ENCODE measurements around the gene SCUBE2. TPM values are rescaled to one million over a fixed set of nuclear protein-coding genes. Genes with fewer than 3 reads are reported as not detected.

SCUBE2 gene
- not detected in 2 replicates for total RNA-seq

- Mint-ChIP-seq H3K4me1 (ENCODE audit: low read depth) (no peaks in the 10 kb centered on the region), H3K27me3 (ENCODE audit: insufficient read depth) (peaks cover 54% of the 10 kb centered on the region), H3K36me3 (ENCODE audit: low read depth) (peaks cover 1% of the 10 kb centered on the region), H3K27ac (no peak within 1 kb of the TSS), H3K4me3 (peak within 1 kb of the TSS; percentile 61), H3K9me3 (no peaks in the 10 kb centered on the region)
- no peak for DNase-seq (ENCODE audit: low spot score)
- intact Hi-C loops (cut with micrococcal nuclease): no loop called here
These were observed at the start of gene SCUBE2 for GRCh38 chr11:9091044-9091922. Gene SCUBE2 (minus strand): TSS chr11:9091599. CDS start chr11:9091528, 71 bp downstream.

DNA sequence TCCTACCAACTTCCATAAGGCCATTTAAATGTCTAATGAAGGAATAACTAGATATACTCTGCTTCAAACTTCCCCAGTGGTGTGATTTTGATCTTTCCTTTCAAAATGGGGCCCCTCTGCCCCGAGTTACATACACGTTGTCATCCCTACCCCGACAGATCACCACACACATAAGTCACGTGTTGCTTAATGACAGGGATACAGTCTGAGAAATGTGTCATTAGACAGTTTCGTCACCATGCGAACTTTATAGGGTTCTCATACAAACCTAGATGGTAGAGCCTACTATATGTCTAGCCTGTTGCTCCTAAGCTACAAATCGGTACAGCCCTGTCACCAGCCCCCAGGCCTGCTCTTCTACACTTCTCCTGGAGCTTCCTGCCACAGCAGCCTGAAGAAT, 49.8 kb upstream of the SCUBE2 start:
- Mint-ChIP-seq H3K27me3 (ENCODE audit: insufficient read depth) (no peaks in the 10 kb centered on the region), H3K9me3 (no peaks in the 10 kb centered on the region), H3K4me3 (no peak overlapping the region), H3K4me1 (ENCODE audit: low read depth) (peaks cover 29% of the 10 kb centered on the region), H3K36me3 (ENCODE audit: low read depth) (peaks cover 29% of the 10 kb centered on the region), H3K27ac (peak overlapping the region; percentile 49)
- DNase-seq (ENCODE audit: low spot score): no peak
- intact Hi-C loops (cut with micrococcal nuclease): no loop called here

GRCh38 chr11:9139628-9140357, 48.4 kb upstream of the SCUBE2 start:
- no peaks in the 10 kb centered on the region for H3K9me3 Mint-ChIP-seq

DNA sequence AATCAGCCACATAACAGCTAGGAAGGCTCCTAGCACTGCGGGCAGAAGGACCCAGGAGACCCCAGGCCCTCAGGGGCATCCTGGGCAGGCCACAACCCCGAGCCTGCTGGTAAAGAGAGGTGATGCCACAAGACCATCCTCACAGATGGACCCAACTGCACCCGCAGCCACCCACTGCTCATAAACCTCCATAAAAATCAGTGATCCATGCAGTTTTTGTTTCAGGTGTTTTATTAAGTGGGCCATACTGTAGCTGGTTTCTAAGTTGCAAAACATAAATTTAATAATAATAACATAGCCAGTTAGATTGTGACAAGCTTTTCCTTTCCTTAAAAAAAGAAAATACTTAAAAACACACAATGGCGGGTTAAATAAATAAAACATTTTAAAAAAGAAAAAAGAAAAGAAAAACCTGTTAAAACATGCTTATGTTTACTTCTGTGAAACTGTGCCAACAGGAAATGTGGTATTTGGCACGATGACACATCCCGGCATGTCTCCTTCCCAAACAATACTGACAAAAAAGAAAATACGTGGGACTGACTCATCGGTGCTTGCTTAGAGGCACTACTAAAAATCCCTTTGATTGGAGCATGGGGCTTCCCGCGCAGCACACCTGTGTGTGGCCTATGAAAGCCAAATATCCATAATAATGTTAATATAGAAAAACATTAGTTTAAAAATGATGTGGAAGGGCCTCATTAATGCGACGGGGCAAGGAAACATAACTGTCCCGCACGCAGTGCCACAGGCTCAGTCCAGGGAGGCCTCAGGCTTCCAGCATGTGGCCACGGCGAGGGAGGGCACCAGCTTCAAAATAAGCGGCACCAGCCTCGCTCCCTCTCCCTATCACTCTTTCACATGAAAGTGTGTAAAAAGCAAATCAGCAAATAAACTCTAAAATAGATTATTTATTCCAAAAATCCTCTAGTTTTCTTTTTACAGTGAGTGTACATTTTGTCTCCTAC, 47.5 kb upstream of the SCUBE2 start:
- Mint-ChIP-seq H3K9me3 (no peaks in the 10 kb centered on the region), H3K4me1 (ENCODE audit: low read depth) (peaks cover 29% of the 10 kb centered on the region), H3K27ac (peak overlapping the region; percentile 24), H3K4me3 (no peak overlapping the region), H3K36me3 (ENCODE audit: low read depth) (peaks cover 31% of the 10 kb centered on the region), H3K27me3 (ENCODE audit: insufficient read depth) (no peaks in the 10 kb centered on the region)
- no peak for DNase-seq (ENCODE audit: low spot score)
- intact Hi-C loops (cut with micrococcal nuclease): loop anchor here (5.0 kb wide), 2 partner anchors 137 to 457 kb away; partner anchors contain the start of genes NRIP3, RPL27A and TRIM66

More at GRCh38 chr11:9139628-9140357, 48.4 kb upstream of the SCUBE2 start:
- intact Hi-C loops (cut with micrococcal nuclease): loop anchor here (5.0 kb wide), 2 partner anchors 137 to 457 kb away; partner anchors contain the start of genes NRIP3, RPL27A and TRIM66
- Mint-ChIP-seq H3K27me3 (ENCODE audit: insufficient read depth) (no peaks in the 10 kb centered on the region), H3K27ac (peak overlapping the region; percentile 24), H3K36me3 (ENCODE audit: low read depth) (peaks cover 31% of the 10 kb centered on the region), H3K4me3 (no peak overlapping the region), H3K4me1 (ENCODE audit: low read depth) (peaks cover 29% of the 10 kb centered on the region)
- no peak for DNase-seq (ENCODE audit: low spot score)

DNA sequence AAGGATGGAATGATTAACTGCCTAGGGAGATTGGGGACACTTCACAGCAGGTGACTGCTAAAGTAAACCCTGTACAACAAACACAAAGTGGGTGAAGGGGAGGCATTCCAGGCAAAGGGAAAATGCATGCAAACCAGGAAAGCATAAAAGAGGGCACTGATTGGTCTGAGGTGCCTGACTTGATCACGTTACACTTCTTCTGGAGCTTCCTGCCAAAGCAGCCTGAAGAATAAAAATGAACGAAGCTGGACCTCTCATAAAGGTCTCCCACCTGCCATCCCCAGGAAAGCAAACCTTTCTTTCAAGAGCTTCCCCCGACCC, 46.7 kb upstream of the SCUBE2 start:
- Mint-ChIP-seq H3K4me1 (ENCODE audit: low read depth) (peaks cover 29% of the 10 kb centered on the region), H3K9me3 (no peaks in the 10 kb centered on the region), H3K27ac (peak overlapping the region; percentile 72), H3K27me3 (ENCODE audit: insufficient read depth) (no peaks in the 10 kb centered on the region), H3K4me3 (no peak overlapping the region), H3K36me3 (ENCODE audit: low read depth) (peaks cover 28% of the 10 kb centered on the region)
- no peak for DNase-seq (ENCODE audit: low spot score)
- intact Hi-C loops (cut with micrococcal nuclease): loop anchor here (5.0 kb wide), 2 partner anchors 136 to 456 kb away; partner anchors contain the start of genes NRIP3, RPL27A and TRIM66

- intact Hi-C loops (cut with micrococcal nuclease): loop anchor here (1.0 to 5.0 kb wide), 7 partner anchors 77 to 455 kb away; partner anchors contain the start of genes NRIP3, RPL27A, TMEM9B and TRIM66
- DNase-seq (ENCODE audit: low spot score): peak; percentile 57
- Mint-ChIP-seq H3K27me3 (ENCODE audit: insufficient read depth) (no peaks in the 10 kb centered on the region), H3K36me3 (ENCODE audit: low read depth) (peaks cover 25% of the 10 kb centered on the region), H3K4me1 (ENCODE audit: low read depth) (peaks cover 29% of the 10 kb centered on the region), H3K4me3 (peak overlapping the region; percentile 4), H3K9me3 (no peaks in the 10 kb centered on the region), H3K27ac (peak overlapping the region; percentile 72)
These were observed 46.1 kb upstream of the SCUBE2 start for GRCh38 chr11:9137293-9138132.

DNA sequence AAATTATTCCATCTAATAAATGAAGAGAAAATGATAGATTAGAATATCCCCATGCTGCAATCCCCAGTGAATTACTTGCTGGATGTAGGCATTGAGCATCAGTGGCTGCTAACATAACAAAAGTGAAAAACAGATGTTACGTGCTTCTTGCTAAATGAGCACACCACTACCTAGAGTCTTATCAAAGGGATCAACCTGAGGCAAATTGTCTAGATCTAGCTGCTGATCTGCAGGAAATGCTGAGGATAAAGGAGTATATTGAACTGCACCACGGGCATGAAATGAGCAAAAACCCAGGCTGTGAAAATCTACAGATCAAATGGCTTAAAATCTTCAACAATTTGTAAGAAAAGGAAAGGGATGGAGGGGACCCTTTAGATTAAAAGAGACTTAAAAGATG, 45.3 kb upstream of the SCUBE2 start:
- H3K27ac Mint-ChIP-seq: no peak overlapping the region
- peaks cover 24% of the 10 kb centered on the region for H3K36me3 Mint-ChIP-seq (ENCODE audit: low read depth)
- H3K4me1 Mint-ChIP-seq (ENCODE audit: low read depth): peaks cover 29% of the 10 kb centered on the region
- DNase-seq (ENCODE audit: low spot score): no peak
- H3K4me3 Mint-ChIP-seq: no peak overlapping the region
- no peaks in the 10 kb centered on the region for H3K27me3 Mint-ChIP-seq (ENCODE audit: insufficient read depth)
- intact Hi-C loops (cut with micrococcal nuclease): loop anchor here (1.0 to 5.0 kb wide), 7 partner anchors 76 to 454 kb away; partner anchors contain the start of genes NRIP3, RPL27A, TMEM9B and TRIM66
- H3K9me3 Mint-ChIP-seq: no peaks in the 10 kb centered on the region

GRCh38 chr11:9133956-9134355, 42.6 kb upstream of the SCUBE2 start:
- peaks cover 11% of the 10 kb centered on the region for H3K36me3 Mint-ChIP-seq (ENCODE audit: low read depth)
- peak overlapping the region; percentile 67 for H3K27ac Mint-ChIP-seq
- intact Hi-C loops (cut with micrococcal nuclease): no loop called here
- no peak for DNase-seq (ENCODE audit: low spot score)
- no peak overlapping the region for H3K4me3 Mint-ChIP-seq
- no peaks in the 10 kb centered on the region for H3K27me3 Mint-ChIP-seq (ENCODE audit: insufficient read depth)
- peaks cover 23% of the 10 kb centered on the region for H3K4me1 Mint-ChIP-seq (ENCODE audit: low read depth)
- H3K9me3 Mint-ChIP-seq: no peaks in the 10 kb centered on the region

- DNase-seq (ENCODE audit: low spot score): no peak
- Mint-ChIP-seq H3K27ac (no peak overlapping the region), H3K36me3 (ENCODE audit: low read depth) (peaks cover 9% of the 10 kb centered on the region), H3K4me3 (no peak overlapping the region), H3K4me1 (ENCODE audit: low read depth) (peaks cover 11% of the 10 kb centered on the region), H3K27me3 (ENCODE audit: insufficient read depth) (no peaks in the 10 kb centered on the region), H3K9me3 (no peaks in the 10 kb centered on the region)
- intact Hi-C loops (cut with micrococcal nuclease): no loop called here
These were observed 40.9 kb upstream of the SCUBE2 start for GRCh38 chr11:9132203-9132878.

DNA sequence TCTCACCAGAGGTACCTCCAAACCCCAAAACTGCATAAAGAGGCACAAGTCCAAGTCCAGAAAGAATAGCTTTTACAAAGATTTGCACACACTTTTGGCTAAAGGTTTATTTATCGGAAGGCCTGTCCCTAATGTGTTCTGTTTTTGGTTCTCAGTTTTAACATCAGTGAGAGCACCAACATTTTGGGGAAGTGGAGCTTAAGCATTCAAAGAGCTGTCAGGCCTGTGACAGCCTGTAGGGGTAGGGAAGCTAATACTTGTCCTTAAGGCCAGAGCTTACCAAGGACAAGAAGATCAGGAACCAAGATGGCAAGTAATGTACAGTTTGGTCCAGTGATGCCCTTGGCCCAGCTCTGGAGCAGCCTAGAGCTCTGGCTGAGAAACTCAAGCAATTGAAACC, 38.9 kb upstream of the SCUBE2 start:
- Mint-ChIP-seq H3K27ac (no peak overlapping the region), H3K27me3 (ENCODE audit: insufficient read depth) (no peaks in the 10 kb centered on the region), H3K4me3 (no peak overlapping the region), H3K9me3 (no peaks in the 10 kb centered on the region), H3K4me1 (ENCODE audit: low read depth) (peaks cover 15% of the 10 kb centered on the region), H3K36me3 (ENCODE audit: low read depth) (peaks cover 5% of the 10 kb centered on the region)
- no peak for DNase-seq (ENCODE audit: low spot score)
- intact Hi-C loops (cut with micrococcal nuclease): no loop called here

GRCh38 chr11:9126636-9127035, 35.2 kb upstream of the SCUBE2 start:
- Mint-ChIP-seq H3K36me3 (ENCODE audit: low read depth) (peaks cover 5% of the 10 kb centered on the region), H3K9me3 (no peaks in the 10 kb centered on the region), H3K4me3 (no peak overlapping the region), H3K4me1 (ENCODE audit: low read depth) (peaks cover 15% of the 10 kb centered on the region), H3K27me3 (ENCODE audit: insufficient read depth) (no peaks in the 10 kb centered on the region), H3K27ac (peak overlapping the region; percentile 42)
- intact Hi-C loops (cut with micrococcal nuclease): no loop called here
- no peak for DNase-seq (ENCODE audit: low spot score)
